ENCODE measurements around the gene KCNJ18. TPM values are rescaled to one million over a fixed set of nuclear protein-coding genes. Genes with fewer than 3 reads are reported as not detected.
"Not testable (repeated sequence)": the region's sequence is repeated elsewhere in the genome, so short reads cannot be mapped to it uniquely, and the experiment has no call there.

KCNJ18 gene
- total and polyA plus RNA-seq, 2 donors (not counting 1 experiment from before 2014, with no cell fraction given), result not detected

DNA sequence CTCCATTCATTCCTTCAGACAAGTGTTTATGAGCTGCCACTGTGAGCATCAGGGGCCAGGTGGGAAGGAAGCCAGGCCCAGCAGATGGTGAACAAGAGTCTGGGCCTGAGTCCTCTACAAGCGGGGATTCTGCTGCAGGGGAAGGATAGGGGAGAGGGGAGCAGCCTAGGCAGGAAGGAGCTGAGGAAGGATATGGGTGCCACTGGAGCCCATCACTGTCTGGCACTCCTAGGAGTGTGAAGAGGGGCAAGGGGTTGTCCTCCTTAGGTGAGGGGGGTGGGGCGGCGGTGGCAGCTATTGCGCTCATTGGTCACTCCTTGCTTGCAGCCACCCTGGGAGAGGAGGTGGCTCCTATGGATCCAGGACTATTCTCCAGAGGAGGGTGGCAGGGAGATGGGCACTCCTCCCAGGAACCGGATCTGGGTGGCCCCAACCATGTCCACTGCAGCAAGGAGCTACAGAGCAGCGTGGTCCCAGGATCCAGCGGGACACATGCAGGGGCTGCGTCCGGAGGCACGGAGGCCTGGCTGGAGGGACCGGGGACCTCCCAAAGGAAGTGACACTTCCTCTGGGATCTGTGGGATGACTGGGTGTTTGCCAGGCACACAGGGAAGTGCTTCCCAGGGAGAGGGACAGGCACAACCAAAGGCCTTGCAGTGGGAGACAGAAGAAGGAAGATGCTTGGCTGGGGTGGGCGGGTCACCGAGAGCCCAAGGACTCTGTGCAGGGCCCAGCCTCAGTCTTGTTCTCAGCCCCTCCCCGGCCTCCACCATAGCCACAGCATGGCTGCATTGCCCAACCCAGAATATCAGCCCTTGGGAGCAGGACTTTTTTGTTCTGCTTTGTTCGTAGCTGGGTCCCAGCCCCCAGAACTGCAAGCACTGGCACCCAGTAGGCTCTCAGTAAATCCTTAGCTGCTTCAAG lies 16.6 kb downstream of the KCNJ18 start:
- H3K36me3 ChIP-seq (ENCODE audit: control insufficient read depth, insufficient read depth, low read length); H3K9ac ChIP-seq (ENCODE audit: insufficient read depth, low read length); H3K79me2 ChIP-seq (ENCODE audit: control insufficient read depth, insufficient read depth, low read length); H3K27me3 ChIP-seq (ENCODE audit: control insufficient read depth, insufficient read depth, low read length); H4K20me1 ChIP-seq (ENCODE audit: control insufficient read depth, extremely low read depth, insufficient read depth, low read length); H3K4me3 ChIP-seq (replicated peaks in 1 of 4; ENCODE audit: control extremely low read depth in 1 of 4, insufficient read depth in 1 of 4, low read depth in 3 of 4, low read length in 4 of 4); H3K4me2 ChIP-seq (ENCODE audit: extremely low read depth, insufficient read depth, low read length); DNase-seq (ENCODE audit: low read depth in 2 of 2); H3K4me1 ChIP-seq (ENCODE audit: control insufficient read depth, extremely low read depth, insufficient read depth, low read length); H3K9me3 ChIP-seq (ENCODE audit: control insufficient read depth, insufficient read depth, low read depth, low read length); H2AFZ ChIP-seq (ENCODE audit: low read length); H3K27ac ChIP-seq (ENCODE audit: insufficient read depth, low read length): not testable (repeated sequence)

DNA sequence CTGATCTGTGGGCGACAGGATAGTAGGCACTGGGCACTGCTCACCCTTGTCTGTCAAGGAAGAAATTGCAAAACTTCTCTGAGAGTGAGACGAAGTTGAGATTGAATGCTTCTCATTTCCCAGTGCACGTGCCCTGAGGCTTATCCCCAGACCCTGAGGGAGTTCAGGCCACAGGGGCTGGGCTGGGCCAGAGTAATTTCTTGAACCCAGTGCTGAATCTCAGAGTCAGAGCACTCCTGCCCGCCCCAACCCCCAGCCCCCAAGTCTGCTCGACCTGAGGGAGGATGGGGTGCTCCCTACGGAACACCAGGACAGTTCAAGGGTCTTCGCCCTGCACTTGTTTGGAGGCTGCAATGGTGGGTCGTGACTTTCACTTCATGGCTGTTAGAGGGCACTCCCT lies 17.7 kb downstream of the KCNJ18 start:
- not testable (repeated sequence) for H2AFZ ChIP-seq (ENCODE audit: low read length); H3K27ac ChIP-seq (ENCODE audit: insufficient read depth, low read length); H3K9ac ChIP-seq (ENCODE audit: insufficient read depth, low read length); H3K4me1 ChIP-seq (ENCODE audit: control insufficient read depth, extremely low read depth, insufficient read depth, low read length); H3K9me3 ChIP-seq (ENCODE audit: control insufficient read depth, insufficient read depth, low read depth, low read length); DNase-seq (ENCODE audit: low read depth in 2 of 2); H3K27me3 ChIP-seq (ENCODE audit: control insufficient read depth, insufficient read depth, low read length); H3K79me2 ChIP-seq (ENCODE audit: control insufficient read depth, insufficient read depth, low read length); H3K4me2 ChIP-seq (ENCODE audit: extremely low read depth, insufficient read depth, low read length); H4K20me1 ChIP-seq (ENCODE audit: control insufficient read depth, extremely low read depth, insufficient read depth, low read length); H3K4me3 ChIP-seq (replicated peaks in 1 of 4; ENCODE audit: control extremely low read depth in 1 of 4, insufficient read depth in 1 of 4, low read depth in 3 of 4, low read length in 4 of 4); H3K36me3 ChIP-seq (ENCODE audit: control insufficient read depth, insufficient read depth, low read length)

DNA sequence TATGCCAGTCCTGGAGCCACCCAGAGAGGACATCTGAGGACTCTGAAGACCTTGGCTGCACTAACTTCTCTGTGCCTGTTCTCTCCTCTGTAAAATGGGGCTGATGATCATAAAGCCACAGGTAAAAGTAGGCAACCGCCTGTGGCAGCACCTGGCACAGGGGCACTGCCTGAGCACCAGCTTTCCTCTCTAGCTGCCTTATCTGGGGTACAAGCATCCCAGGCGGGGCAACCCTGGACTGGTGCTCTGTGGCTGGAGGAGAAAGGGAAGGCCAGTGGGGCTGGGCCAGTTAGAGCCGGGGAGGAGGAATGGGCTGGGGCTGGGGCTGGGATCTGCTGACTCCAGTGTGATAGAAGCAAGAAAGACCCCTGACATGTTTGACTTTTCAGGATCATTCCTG lies 18.2 kb downstream of the KCNJ18 start:
- H3K4me2 ChIP-seq (ENCODE audit: extremely low read depth, insufficient read depth, low read length); DNase-seq (ENCODE audit: low read depth in 2 of 2): not testable (repeated sequence)

DNA sequence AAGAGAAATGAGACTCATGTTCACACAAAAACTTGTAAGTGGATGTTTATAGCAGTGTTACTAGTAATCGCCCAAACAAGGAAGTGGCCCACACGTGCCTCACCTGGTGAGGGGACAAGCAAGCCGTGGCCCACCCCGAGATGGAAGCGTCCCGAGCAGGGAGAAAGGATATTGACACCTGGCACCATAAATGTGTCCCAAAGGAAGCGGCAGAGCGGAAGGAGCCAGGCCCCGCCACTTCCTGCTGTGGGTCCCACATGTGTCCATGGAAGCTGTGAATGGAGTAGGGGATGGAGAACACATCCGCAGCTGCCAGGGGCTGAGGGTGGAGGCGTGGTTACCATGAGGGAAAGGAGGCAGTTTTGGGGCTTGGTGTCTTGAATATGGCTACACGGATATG lies 18.9 kb downstream of the KCNJ18 start:
- Histone ChIP-seq H3K4me1 (ENCODE audit: control insufficient read depth, extremely low read depth, insufficient read depth, low read length) (no peaks in the 10 kb centered on the region), H4K20me1 (ENCODE audit: control insufficient read depth, extremely low read depth, insufficient read depth, low read length) (no peaks in the 10 kb centered on the region), H3K27me3 (ENCODE audit: control insufficient read depth, insufficient read depth, low read length) (no peaks in the 10 kb centered on the region), H3K4me3 (replicated peaks in 1 of 4; ENCODE audit: control extremely low read depth in 1 of 4, insufficient read depth in 1 of 4, low read depth in 3 of 4, low read length in 4 of 4) (no peak overlapping the region), H3K9ac (ENCODE audit: insufficient read depth, low read length) (no peak overlapping the region), H3K79me2 (ENCODE audit: control insufficient read depth, insufficient read depth, low read length) (no peaks in the 10 kb centered on the region), H2AFZ (ENCODE audit: low read length) (no peak overlapping the region), H3K4me2 (ENCODE audit: extremely low read depth, insufficient read depth, low read length) (no peak overlapping the region), H3K9me3 (ENCODE audit: control insufficient read depth, insufficient read depth, low read depth, low read length) (no peaks in the 10 kb centered on the region), H3K27ac (ENCODE audit: insufficient read depth, low read length) (no peak overlapping the region), H3K36me3 (ENCODE audit: control insufficient read depth, insufficient read depth, low read length) (no peaks in the 10 kb centered on the region)
- TF ChIP-seq, protein P1, sequence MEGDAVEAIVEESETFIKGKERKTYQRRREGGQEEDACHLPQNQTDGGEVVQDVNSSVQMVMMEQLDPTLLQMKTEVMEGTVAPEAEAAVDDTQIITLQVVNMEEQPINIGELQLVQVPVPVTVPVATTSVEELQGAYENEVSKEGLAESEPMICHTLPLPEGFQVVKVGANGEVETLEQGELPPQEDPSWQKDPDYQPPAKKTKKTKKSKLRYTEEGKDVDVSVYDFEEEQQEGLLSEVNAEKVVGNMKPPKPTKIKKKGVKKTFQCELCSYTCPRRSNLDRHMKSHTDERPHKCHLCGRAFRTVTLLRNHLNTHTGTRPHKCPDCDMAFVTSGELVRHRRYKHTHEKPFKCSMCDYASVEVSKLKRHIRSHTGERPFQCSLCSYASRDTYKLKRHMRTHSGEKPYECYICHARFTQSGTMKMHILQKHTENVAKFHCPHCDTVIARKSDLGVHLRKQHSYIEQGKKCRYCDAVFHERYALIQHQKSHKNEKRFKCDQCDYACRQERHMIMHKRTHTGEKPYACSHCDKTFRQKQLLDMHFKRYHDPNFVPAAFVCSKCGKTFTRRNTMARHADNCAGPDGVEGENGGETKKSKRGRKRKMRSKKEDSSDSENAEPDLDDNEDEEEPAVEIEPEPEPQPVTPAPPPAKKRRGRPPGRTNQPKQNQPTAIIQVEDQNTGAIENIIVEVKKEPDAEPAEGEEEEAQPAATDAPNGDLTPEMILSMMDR (conservative IDR thresholded peaks at IDR 0.05 in 1 of 2, IDR thresholded peaks at IDR 0.05 in 1 of 2; ENCODE audit: low read depth in 1 of 2, low read length in 2 of 2), result no peak
- no peak for TF ChIP-seq EZH2 (IDR thresholded peaks at IDR 0.05; ENCODE audit: low read length, missing control alignments)
- no peak for DNase-seq (ENCODE audit: low read depth in 2 of 2)

More for the DNA sequence above, 18.2 kb downstream of the KCNJ18 start:
- H2AFZ ChIP-seq (ENCODE audit: low read length); H3K79me2 ChIP-seq (ENCODE audit: control insufficient read depth, insufficient read depth, low read length); H3K4me1 ChIP-seq (ENCODE audit: control insufficient read depth, extremely low read depth, insufficient read depth, low read length); H3K36me3 ChIP-seq (ENCODE audit: control insufficient read depth, insufficient read depth, low read length); H3K9ac ChIP-seq (ENCODE audit: insufficient read depth, low read length); H3K4me3 ChIP-seq (replicated peaks in 1 of 4; ENCODE audit: control extremely low read depth in 1 of 4, insufficient read depth in 1 of 4, low read depth in 3 of 4, low read length in 4 of 4); H3K9me3 ChIP-seq (ENCODE audit: control insufficient read depth, insufficient read depth, low read depth, low read length); H4K20me1 ChIP-seq (ENCODE audit: control insufficient read depth, extremely low read depth, insufficient read depth, low read length); H3K27ac ChIP-seq (ENCODE audit: insufficient read depth, low read length); H3K27me3 ChIP-seq (ENCODE audit: control insufficient read depth, insufficient read depth, low read length): not testable (repeated sequence)

DNA sequence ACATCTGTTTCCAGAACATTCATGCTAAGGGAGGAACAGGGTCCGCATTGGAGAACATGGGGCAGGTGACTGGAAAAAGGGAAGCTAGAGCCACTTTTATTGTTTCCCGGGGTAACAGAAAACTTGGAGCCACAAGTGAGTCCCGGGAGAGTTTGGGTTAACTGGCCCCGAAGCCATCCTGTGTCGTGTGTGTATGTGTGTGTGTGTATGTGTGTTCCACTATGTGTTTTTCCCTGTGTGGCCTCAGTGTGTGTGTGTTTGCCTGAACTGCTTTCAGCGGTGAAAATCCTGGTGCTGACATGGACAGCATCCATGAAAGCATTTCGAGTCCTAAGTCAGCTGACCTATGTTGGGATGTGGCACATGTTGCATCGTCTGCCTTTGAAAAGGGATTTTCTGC lies 20.7 kb downstream of the KCNJ18 start:
- not testable (repeated sequence) for H3K4me3 ChIP-seq (replicated peaks in 1 of 4; ENCODE audit: control extremely low read depth in 1 of 4, insufficient read depth in 1 of 4, low read depth in 3 of 4, low read length in 4 of 4); H3K27me3 ChIP-seq (ENCODE audit: control insufficient read depth, insufficient read depth, low read length); H3K27ac ChIP-seq (ENCODE audit: insufficient read depth, low read length); H4K20me1 ChIP-seq (ENCODE audit: control insufficient read depth, extremely low read depth, insufficient read depth, low read length); H3K9ac ChIP-seq (ENCODE audit: insufficient read depth, low read length); H3K4me2 ChIP-seq (ENCODE audit: extremely low read depth, insufficient read depth, low read length); H3K9me3 ChIP-seq (ENCODE audit: control insufficient read depth, insufficient read depth, low read depth, low read length); H3K79me2 ChIP-seq (ENCODE audit: control insufficient read depth, insufficient read depth, low read length); H2AFZ ChIP-seq (ENCODE audit: low read length); H3K4me1 ChIP-seq (ENCODE audit: control insufficient read depth, extremely low read depth, insufficient read depth, low read length); H3K36me3 ChIP-seq (ENCODE audit: control insufficient read depth, insufficient read depth, low read length)
- peak in 1 of 2 donors; percentile 2 for DNase-seq (ENCODE audit: low read depth in 2 of 2)

DNA sequence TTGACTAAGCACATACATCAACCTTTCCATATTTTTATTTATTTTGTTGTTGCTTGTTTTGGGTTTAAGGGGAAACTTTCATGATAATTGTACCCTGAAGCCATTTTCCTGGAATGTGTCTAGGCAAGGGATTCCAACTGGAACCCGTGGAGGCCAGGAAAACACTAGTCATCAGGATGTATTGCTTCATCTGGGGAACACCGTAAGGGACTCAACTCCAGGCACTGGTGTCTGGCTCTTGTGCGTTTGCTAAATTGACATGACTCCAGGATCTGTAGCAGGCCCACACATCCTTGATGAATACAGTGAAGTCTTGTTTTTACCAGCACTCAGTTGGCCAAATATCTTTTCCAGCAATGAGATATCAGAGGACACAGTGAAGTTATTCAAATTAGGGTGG lies 21.3 kb downstream of the KCNJ18 start:
- not testable (repeated sequence) for H3K36me3 ChIP-seq (ENCODE audit: control insufficient read depth, insufficient read depth, low read length); H3K27ac ChIP-seq (ENCODE audit: insufficient read depth, low read length); H3K79me2 ChIP-seq (ENCODE audit: control insufficient read depth, insufficient read depth, low read length); H3K9ac ChIP-seq (ENCODE audit: insufficient read depth, low read length); H3K4me3 ChIP-seq (replicated peaks in 1 of 4; ENCODE audit: control extremely low read depth in 1 of 4, insufficient read depth in 1 of 4, low read depth in 3 of 4, low read length in 4 of 4); H2AFZ ChIP-seq (ENCODE audit: low read length); H3K27me3 ChIP-seq (ENCODE audit: control insufficient read depth, insufficient read depth, low read length); DNase-seq (ENCODE audit: low read depth in 2 of 2); H4K20me1 ChIP-seq (ENCODE audit: control insufficient read depth, extremely low read depth, insufficient read depth, low read length); H3K9me3 ChIP-seq (ENCODE audit: control insufficient read depth, insufficient read depth, low read depth, low read length); H3K4me1 ChIP-seq (ENCODE audit: control insufficient read depth, extremely low read depth, insufficient read depth, low read length); H3K4me2 ChIP-seq (ENCODE audit: extremely low read depth, insufficient read depth, low read length)
